ENCODE data around the gene EDDM3A. TPM values are rescaled to one million over a fixed set of nuclear protein-coding genes. Genes with fewer than 3 reads are reported as not detected.
"Not testable (repeated sequence)": the region's sequence is repeated elsewhere in the genome, so short reads cannot be mapped to it uniquely, and the experiment has no call there.

Gene EDDM3A
- total RNA-seq, 1 donor from 2014 or later, result not detected

- H3K4me3 Mint-ChIP-seq, result no peak overlapping the region
- CTCF ChIA-PET, result no interaction called here
- no peak for TF ChIP-seq CTCF (IDR thresholded peaks at IDR 0.05)
Measured at GRCh38 chr14:20751963-20752562, 6.4 kb downstream of the EDDM3A start.

GRCh38 chr14:20754308-20754707 lies 8.6 kb downstream of the EDDM3A start:
- Mint-ChIP-seq H3K36me3 (ENCODE audit: low read depth) (no peaks in the 10 kb centered on the region), H3K4me3 (no peak overlapping the region), H3K27me3 (peaks cover 7% of the 10 kb centered on the region), H3K4me1 (peaks cover 2% of the 10 kb centered on the region), H3K9me3 (peaks cover 12% of the 10 kb centered on the region), H3K27ac (no peak overlapping the region)
- ChIA-PET POLR2A (no interaction called here), CTCF (interaction anchor here (1.2 kb wide), 1 partner anchor 120 kb away, joined by 3 read pairs; no protein-coding TSS in a partner anchor)
- ATAC-seq (ENCODE audit: low read depth) (no peak), DNase-seq (no peak)
- no peak for TF ChIP-seq CTCF (IDR thresholded peaks at IDR 0.05)
- intact Hi-C loops (cut with micrococcal nuclease), result no loop called here

More at GRCh38 chr14:20751963-20752562, 6.4 kb downstream of the EDDM3A start:
- intact Hi-C loops (cut with micrococcal nuclease), result no loop called here
- no peak for ATAC-seq (ENCODE audit: low read depth)
- DNase-seq, result no peak
- Mint-ChIP-seq H3K4me1 (no peaks in the 10 kb centered on the region), H3K27ac (no peak overlapping the region), H3K27me3 (peaks cover 10% of the 10 kb centered on the region), H3K9me3 (peaks cover 12% of the 10 kb centered on the region), H3K36me3 (ENCODE audit: low read depth) (no peaks in the 10 kb centered on the region)
- POLR2A ChIA-PET, result no interaction called here

- Mint-ChIP-seq H3K9me3 (peaks cover 12% of the 10 kb centered on the region), H3K27ac (no peak overlapping the region), H3K27me3 (peaks cover 5% of the 10 kb centered on the region), H3K36me3 (ENCODE audit: low read depth) (no peaks in the 10 kb centered on the region), H3K4me1 (peaks cover 2% of the 10 kb centered on the region), H3K4me3 (no peak overlapping the region)
- DNase-seq, result no peak
- ChIA-PET CTCF (interaction anchor here (0.8 to 1.2 kb wide), 2 partner anchors 101 to 119 kb away, joined by 3 read pairs; no protein-coding TSS in a partner anchor), POLR2A (no interaction called here)
- intact Hi-C loops (cut with micrococcal nuclease), result loop anchor here (5.0 kb wide), 1 partner anchor 62 kb away; no protein-coding TSS in a partner anchor
- no peak for ATAC-seq (ENCODE audit: low read depth)
- TF ChIP-seq CTCF (IDR thresholded peaks at IDR 0.05), result no peak
Measured at GRCh38 chr14:20755037-20755436, 9.3 kb downstream of the EDDM3A start.

- Mint-ChIP-seq H3K36me3 (ENCODE audit: low read depth) (no peaks in the 10 kb centered on the region), H3K27ac (no peak overlapping the region), H3K4me1 (peaks cover 2% of the 10 kb centered on the region), H3K4me3 (no peak overlapping the region), H3K9me3 (no peaks in the 10 kb centered on the region), H3K27me3 (no peaks in the 10 kb centered on the region)
- no peak for DNase-seq
- intact Hi-C loops (cut with micrococcal nuclease), result loop anchor here (1.0 to 5.0 kb wide), 4 partner anchors 59 to 115 kb away; no protein-coding TSS in a partner anchor
- peak; percentile 25 for ATAC-seq (ENCODE audit: low read depth)
- POLR2A ChIA-PET, result interaction anchor here (1.0 kb wide), 1 partner anchor 59 kb away, joined by 4 read pairs; no protein-coding TSS in a partner anchor
- no peak for TF ChIP-seq CTCF (IDR thresholded peaks at IDR 0.05)
- CTCF ChIA-PET, result interaction anchor here (1.0 to 2.4 kb wide), 10 partner anchors 18 to 115 kb away, joined by 3 to 20 read pairs (median 5); partner anchors contain the start of gene RNASE6
Measured at GRCh38 chr14:20757965-20758364, 12.3 kb downstream of the EDDM3A start.

- ATAC-seq (ENCODE audit: low read depth); H3K9me3 Mint-ChIP-seq; H3K27ac Mint-ChIP-seq; DNase-seq; CTCF ChIA-PET; H3K36me3 Mint-ChIP-seq (ENCODE audit: low read depth); H3K4me1 Mint-ChIP-seq; H3K4me3 Mint-ChIP-seq; H3K27me3 Mint-ChIP-seq; POLR2A ChIA-PET: not testable (repeated sequence)
- intact Hi-C loops (cut with micrococcal nuclease), result loop anchor here (5.0 kb wide), 1 partner anchor 58 kb away; no protein-coding TSS in a partner anchor
Measured at GRCh38 chr14:20759465-20759864, 13.8 kb downstream of the EDDM3A start.
